GM23248 (cell line): ENCODE results near the gene DPH1. TPM values are rescaled to one million over a fixed set of nuclear protein-coding genes. Genes with fewer than 3 reads are reported as not detected.
A peak's percentile ranks its signal among the peaks of the same experiment; 100 is the strongest.

Experiments used
- DNase-seq: peaks from one replicate; pipeline ENCODE4 v3.0.0-alpha.2; 2015
- H2AFZ ChIP-seq: fragments of 200-600 bp; sonication (generic); 2 replicates; pipeline ENCODE4 v1.6.1; 2016; ENCODE audit warnings: antibody characterized with exemption
- H3F3A ChIP-seq: fragments of 200-600 bp; sonication (generic); 2 replicates; pipeline ENCODE4 v1.6.1; 2016; ENCODE audit warnings: mild to moderate bottlenecking, antibody characterized with exemption, mixed run types; ENCODE audit not compliant: insufficient read depth
- H3K27ac ChIP-seq: fragments of 200-600 bp; sonication (generic); 2 replicates; pipeline ENCODE4 v1.5.1; 2016; ENCODE audit warnings: mild to moderate bottlenecking
- H3K27me3 ChIP-seq: fragments of 200-600 bp; sonication (generic); replicated peaks from 2 replicates; pipeline ENCODE4 v1.6.1; 2016; ENCODE audit warnings: mild to moderate bottlenecking; ENCODE audit not compliant: insufficient read depth
- H3K36me3 ChIP-seq: fragments of 200-600 bp; sonication (generic); 2 replicates; pipeline ENCODE4 v1.6.1; 2016; ENCODE audit warnings: low read depth, mild to moderate bottlenecking
- H3K4me1 ChIP-seq: fragments of 200-600 bp; sonication (generic); 2 replicates; pipeline ENCODE4 v1.6.1; 2016; ENCODE audit warnings: mild to moderate bottlenecking; ENCODE audit not compliant: insufficient read depth
- H3K4me2 ChIP-seq: fragments of 200-600 bp; sonication (generic); one replicate; pipeline ENCODE4 v1.6.1; 2016; ENCODE audit warnings: mild to moderate bottlenecking; ENCODE audit not compliant: unreplicated experiment
- H3K4me3 ChIP-seq: fragments of 200-600 bp; sonication (generic); 2 replicates; pipeline ENCODE4 v1.5.1; 2016; ENCODE audit warnings: mild to moderate bottlenecking
- H3K79me2 ChIP-seq: fragments of 200-600 bp; sonication (generic); 2 replicates; pipeline ENCODE4 v1.6.1; 2016; ENCODE audit warnings: mild to moderate bottlenecking; ENCODE audit not compliant: insufficient read depth
- H3K9ac ChIP-seq: fragments of 200-600 bp; sonication (generic); 2 replicates; pipeline ENCODE4 v1.6.1; 2016; ENCODE audit warnings: mild to moderate bottlenecking
- H3K9me2 ChIP-seq: fragments of 200-600 bp; sonication (generic); 2 replicates; pipeline ENCODE4 v1.6.1; 2016; ENCODE audit warnings: mixed run types, mild to moderate bottlenecking, moderate library complexity; ENCODE audit not compliant: insufficient read depth
- H3K9me3 ChIP-seq: fragments of 200-600 bp; sonication (generic); one replicate; pipeline ENCODE4 v1.6.1; 2017; ENCODE audit warnings: low read depth
- H4K20me1 ChIP-seq: fragments of 200-600 bp; sonication (generic); 2 replicates; pipeline ENCODE4 v1.6.0; 2016; ENCODE audit not compliant: insufficient read depth
- EZH2 ChIP-seq: fragments of 200-600 bp; sonication (generic); IDR thresholded peaks from 2 replicates; pipeline ENCODE4 v1.6.1; 2018; ENCODE audit warnings: antibody characterized with exemption, mild to moderate bottlenecking; ENCODE audit not compliant: insufficient read depth, poor library complexity, severe bottlenecking
- EZH2phosphoT487 ChIP-seq: fragments of 200-600 bp; sonication (generic); IDR thresholded peaks from 2 replicates; pipeline ENCODE4 v1.6.1; 2018; ENCODE audit warnings: antibody characterized with exemption, moderate library complexity, mild to moderate bottlenecking, low read depth; ENCODE audit not compliant: insufficient read depth
- WGBS, 2 experiments: methylation state at CpG; one replicate each; pipeline ENCODE4 v1.1.6; 2015 to 2017; ENCODE audit warnings: low lambda C conversion rate in 2 of 2, low coverage in 1 of 2; ENCODE audit errors: missing lambda C conversion rate in 2 of 2; 5-methylcytosine and 5-hydroxymethylcytosine counted together
- in situ Hi-C: fragments of 300-500 bp; cut with MboI; formaldehyde crosslinking; loops from 2 replicates; pipeline ENCODE4 v1.15.0; 2020
- polyA plus RNA-seq: library from polyadenylated mRNA; unstranded; fragments of >200 nt; fragmentation: Nextera tagmentation; extraction: Ambion mirVana; gene quantifications from 2 replicates; pipeline ENCODE4 v1.2.1, GENCODE V29; 2016
- total RNA-seq: library from RNA; depleted of rRNA; stranded (reverse); fragments of >200 nt; shearing (Covaris generic); gene quantifications from 2 replicates; pipeline ENCODE4 v1.2.3, GENCODE V29; 2014

The DPH1 gene
- total and polyA plus RNA-seq, 2 experiments from 2014 or later: 41.2 to 58.1 TPM

DNA sequence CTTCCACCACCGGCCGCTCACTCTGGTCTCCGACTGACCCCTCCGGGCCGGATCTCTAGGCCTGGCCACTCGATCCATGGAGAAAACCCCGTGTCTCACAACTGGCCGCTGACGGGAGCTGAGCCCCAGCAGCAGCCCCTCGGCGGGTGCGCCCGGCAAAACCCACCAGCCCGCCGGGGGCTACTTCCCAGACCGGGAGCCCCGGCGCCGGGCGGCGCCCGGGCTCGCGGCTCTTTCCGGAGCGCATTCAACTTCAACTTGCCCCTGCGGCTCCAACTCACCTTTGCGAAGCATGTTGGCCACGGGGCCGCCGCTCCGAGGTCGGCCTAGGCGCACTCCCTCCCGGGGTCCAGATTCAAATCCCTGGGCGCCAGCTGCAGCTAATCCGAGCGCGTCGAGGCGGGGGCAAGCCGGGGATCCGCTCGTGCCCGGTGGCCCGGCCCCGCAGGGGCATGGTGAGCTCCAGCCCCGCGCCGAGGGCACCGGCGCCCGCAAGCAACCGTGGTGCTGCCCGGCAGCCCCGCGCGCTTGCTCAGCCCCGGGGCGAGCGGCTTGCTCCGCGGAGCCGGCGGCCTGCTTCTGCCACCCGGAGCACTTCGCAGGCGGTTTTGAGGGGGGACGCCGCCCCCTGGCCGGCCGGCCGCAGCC is 5.3 kb upstream of the DPH1 start:
- peak overlapping the region; percentile 73 for H2AFZ ChIP-seq
- in situ Hi-C loops: loop anchor here (5.0 kb wide), 1 partner anchor 117 kb away; no protein-coding TSS in a partner anchor
- H3K4me2 ChIP-seq: peak overlapping the region; percentile 72
- no peak for DNase-seq
- 1 to 2% methylated on average over 50 to 52 of the region's 73 CpGs for WGBS, 2 experiments
- H3K9ac ChIP-seq: no peak overlapping the region
- H3K36me3 ChIP-seq: no peaks in the 10 kb centered on the region
- H3K9me3 ChIP-seq: no peaks in the 10 kb centered on the region
- no peak overlapping the region for H3K27ac ChIP-seq
- peak overlapping the region; percentile 65 for H3K4me3 ChIP-seq
- H3K9me2 ChIP-seq: no peaks in the 10 kb centered on the region
- H4K20me1 ChIP-seq: no peaks in the 10 kb centered on the region
- H3F3A ChIP-seq: no peaks in the 10 kb centered on the region
- no peaks in the 10 kb centered on the region for H3K79me2 ChIP-seq
- H3K4me1 ChIP-seq: no peaks in the 10 kb centered on the region; the same call in 1 of the 2 replicates
- TF ChIP-seq EZH2 (peak; percentile 83), EZH2phosphoT487 (no peak; the same call in 1 of the 2 replicates)
- peaks cover 8% of the 10 kb centered on the region for H3K27me3 ChIP-seq

DNA sequence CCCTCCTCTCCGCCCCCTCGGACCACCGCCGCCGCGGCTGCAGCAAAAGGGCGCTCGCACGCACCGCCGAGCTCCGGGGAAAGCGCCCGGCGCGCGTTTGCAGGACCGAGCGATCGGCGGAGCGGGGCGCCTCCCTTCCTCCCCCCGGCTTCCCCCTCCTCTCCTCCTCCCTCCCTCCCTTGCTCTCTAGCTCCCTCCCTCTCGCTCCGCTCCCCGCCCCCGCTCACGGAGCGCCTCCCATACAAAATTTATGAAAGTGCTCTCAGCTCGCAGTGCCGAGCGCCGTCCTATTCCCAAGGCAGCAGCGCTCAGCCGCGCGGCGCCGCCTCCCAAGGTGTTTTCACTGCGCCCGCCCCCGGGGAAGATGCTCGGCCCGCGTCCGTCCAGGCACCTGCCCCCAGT is 4.7 kb upstream of the DPH1 start, which contains the start of gene RTN4RL1:
TSS of gene RTN4RL1 (minus strand) at position 115 of the 402 bp plus-strand sequence. CDS start 469 bp downstream, outside the sequence.
- Histone ChIP-seq H3K4me3 (peak within 1 kb of the TSS; percentile 65), H2AFZ (peak within 1 kb of the TSS; percentile 73), H3F3A (no peaks in the 10 kb centered on the region), H3K9me2 (no peaks in the 10 kb centered on the region), H3K36me3 (no peaks in the 10 kb centered on the region), H3K27ac (no peak within 1 kb of the TSS), H3K9me3 (no peaks in the 10 kb centered on the region), H3K4me1 (no peaks in the 10 kb centered on the region; the same call in 1 of the 2 replicates), H3K4me2 (peak within 1 kb of the TSS; percentile 72), H3K79me2 (no peaks in the 10 kb centered on the region), H3K27me3 (peaks cover 3% of the 10 kb centered on the region), H4K20me1 (no peaks in the 10 kb centered on the region), H3K9ac (peak within 1 kb of the TSS; percentile 2; the same call in 1 of the 2 replicates)
- TF ChIP-seq EZH2phosphoT487: no peak
- no peak for TF ChIP-seq EZH2
- WGBS, 2 experiments: 0 to 13% methylated on average over 3 to 36 of the region's 47 CpGs
- DNase-seq: peak; percentile 62
- in situ Hi-C loops: loop anchor here (5.0 kb wide), 1 partner anchor 118 kb away; no protein-coding TSS in a partner anchor

- 1 to 2% methylated on average over 45 to 53 of the region's 55 CpGs for WGBS, 2 experiments
- H3K4me1 ChIP-seq: peaks cover under 1% of the 10 kb centered on the region; the same call in 1 of the 2 replicates
Observed at GRCh38 chr17:2025622-2026309, 4.2 kb upstream of the DPH1 start.

DNA sequence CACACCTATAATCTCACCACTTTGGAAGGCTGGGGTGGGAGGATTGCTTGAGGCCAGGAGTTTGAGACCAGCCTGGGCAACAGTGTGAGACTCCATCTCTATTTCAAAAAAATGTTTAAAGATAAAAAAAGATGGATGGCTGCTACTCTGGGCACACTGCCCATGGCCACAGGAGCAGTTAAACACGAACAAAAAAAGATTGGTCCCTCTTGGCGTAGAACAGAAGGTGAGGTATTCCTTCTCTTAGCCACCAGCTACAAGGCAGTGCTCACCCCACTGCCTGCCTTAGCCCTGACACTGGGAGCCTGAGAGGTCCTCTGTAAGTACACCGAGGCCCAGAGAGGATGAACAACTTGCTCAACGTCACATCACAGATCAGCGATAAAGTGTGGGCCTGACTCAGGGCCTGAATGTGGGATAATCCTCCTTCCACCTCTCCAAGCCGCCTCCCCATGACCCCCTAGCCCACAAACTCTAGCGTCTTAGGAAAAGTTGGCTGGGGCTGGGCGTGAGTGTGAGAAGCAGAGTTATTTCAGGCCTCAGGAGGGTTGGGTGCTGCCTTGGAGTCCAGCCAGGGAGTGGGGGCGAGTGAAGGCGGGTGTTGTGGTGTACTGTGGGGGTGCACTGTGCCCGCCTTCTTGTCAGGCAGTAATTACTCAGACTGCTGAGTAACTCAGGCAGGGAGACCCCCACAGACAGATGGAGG is 2.3 kb upstream of the DPH1 start:
- H3K9me2 ChIP-seq: no peaks in the 10 kb centered on the region
- no peak overlapping the region for H3K4me3 ChIP-seq
- in situ Hi-C loops: loop anchor here (5.0 kb wide), 1 partner anchor 120 kb away; no protein-coding TSS in a partner anchor
- 62 to 67% methylated on average over 11 of the region's 11 CpGs for WGBS, 2 experiments
- no peak overlapping the region for H3K9ac ChIP-seq
- H3K36me3 ChIP-seq: no peaks in the 10 kb centered on the region
- no peak overlapping the region for H2AFZ ChIP-seq
- H3K4me2 ChIP-seq: no peak overlapping the region
- no peaks in the 10 kb centered on the region for H3F3A ChIP-seq
- no peak for DNase-seq
- H3K79me2 ChIP-seq: peaks cover 19% of the 10 kb centered on the region
- H3K27me3 ChIP-seq: no peaks in the 10 kb centered on the region; the same call in 1 of the 2 replicates
- H3K4me1 ChIP-seq: peaks cover 12% of the 10 kb centered on the region
- TF ChIP-seq EZH2phosphoT487 (no peak), EZH2 (no peak)
- no peaks in the 10 kb centered on the region for H3K9me3 ChIP-seq
- H4K20me1 ChIP-seq: no peaks in the 10 kb centered on the region
- H3K27ac ChIP-seq: no peak overlapping the region

More at GRCh38 chr17:2025622-2026309, 4.2 kb upstream of the DPH1 start:
- Histone ChIP-seq H3K27ac (no peak overlapping the region), H4K20me1 (no peaks in the 10 kb centered on the region), H2AFZ (peak overlapping the region; percentile 73), H3K36me3 (no peaks in the 10 kb centered on the region), H3K9ac (peak overlapping the region; percentile 2; the same call in 1 of the 2 replicates), H3K9me2 (no peaks in the 10 kb centered on the region), H3F3A (no peaks in the 10 kb centered on the region), H3K4me3 (peak overlapping the region; percentile 65), H3K27me3 (no peaks in the 10 kb centered on the region; the same call in 1 of the 2 replicates), H3K9me3 (no peaks in the 10 kb centered on the region), H3K79me2 (peaks cover 1% of the 10 kb centered on the region), H3K4me2 (peak overlapping the region; percentile 72)
- TF ChIP-seq EZH2 (peak; percentile 83), EZH2phosphoT487 (0 out of 2 replicates have a peak, but pooled peaks have one; percentile 46)
- peak; percentile 80 for DNase-seq
- in situ Hi-C loops: loop anchor here (5.0 kb wide), 1 partner anchor 118 kb away; no protein-coding TSS in a partner anchor
